Thyroid gland (tissue), 4 donors: Measurements from ENCODE around the gene CCDC51. TPM values are rescaled to one million over a fixed set of nuclear protein-coding genes. Genes with fewer than 3 reads are reported as not detected.
"Not testable (repeated sequence)": the region's sequence is repeated elsewhere in the genome, so short reads cannot be mapped to it uniquely, and the experiment has no call there.

Source experiments
- DNase-seq, 2 donors: peaks; one replicate each; pipeline ENCODE4 v3.0.0-alpha.2; 2019
- H3K27ac ChIP-seq, 3 donors: fragments of 200-600 bp; sonication (generic); 1 replicate in 2 of 3; 2 replicates in 1 of 3; pipeline ENCODE4 v1.5.1; 2016 to 2019; ENCODE audit warnings: mild to moderate bottlenecking in 1 of 3, moderate library complexity in 1 of 3
- H3K27me3 ChIP-seq: fragments of 200-600 bp; sonication (generic); one replicate; pipeline ENCODE4 v1.5.1; 2019
- H3K36me3 ChIP-seq, 2 donors: fragments of 200-600 bp; sonication (generic); one replicate each; pipeline ENCODE4 v1.5.1; 2016 to 2019
- H3K4me1 ChIP-seq, 2 donors: fragments of 200-600 bp; sonication (generic); one replicate each; pipeline ENCODE4 v1.5.1; 2017 to 2019
- H3K4me3 ChIP-seq, 3 donors: fragments of 200-600 bp; sonication (generic); replicated peaks in 1 of 3; 1 replicate in 2 of 3; 2 replicates in 1 of 3; pipeline ENCODE4 v1.5.1; 2016; ENCODE audit warnings: mild to moderate bottlenecking in 1 of 3
- H3K9me3 ChIP-seq: fragments of 200-600 bp; sonication (generic); one replicate; pipeline ENCODE4 v1.5.1; 2017
- CTCF ChIP-seq, 6 experiments: fragments of 200-600 bp in 3 of 6; fragments of 450-650 bp in 3 of 6; sonication (generic) in 3 of 6; IDR thresholded peaks; one replicate each; pipeline ENCODE4 v1.5.1; 2016 to 2019; ENCODE audit warnings: antibody characterized with exemption in 6 of 6, mild to moderate bottlenecking in 2 of 6, inconsistent platforms in 1 of 6, moderate library complexity in 1 of 6
- POLR2A ChIP-seq, 2 donors: fragments of 450-650 bp; IDR thresholded peaks; one replicate each; pipeline ENCODE4 v1.6.1; 2017; ENCODE audit warnings: antibody characterized with exemption in 2 of 2, mild to moderate bottlenecking in 2 of 2, moderate library complexity in 1 of 2
- WGBS, 2 donors: methylation state at CpG; one replicate each; pipeline ENCODE4 v1.1.5; 2017; 5-methylcytosine and 5-hydroxymethylcytosine counted together
- intact Hi-C: fragments of 100-400 bp; cut with DNase I; formaldehyde crosslinking; loops from one replicate; pipeline ENCODE4 v1.15.1; 2023
- total RNA-seq, 4 donors: library from RNA; depleted of rRNA; stranded (reverse); fragments of >200 nt; gene quantifications; one replicate each; pipeline ENCODE4 v1.2.3, GENCODE V29; 2016

CCDC51 gene
- 10 to 100 TPM in 3 of 4 donors, 1 to 10 TPM in 1; 8.6 to 17.0 (median 15.0) TPM for total RNA-seq

- Histone ChIP-seq H3K4me1 (peaks cover 22 to 26% of the 10 kb centered on the region in 2 donors), H3K36me3 (peaks cover 4 to 6% of the 10 kb centered on the region in 2 donors), H3K27ac (peak within 1 kb of the TSS; percentile 72 to 89 (median 84)), H3K27me3 (no peaks in the 10 kb centered on the region), H3K4me3 (peak within 1 kb of the TSS; percentile 72 to 91 (median 84)), H3K9me3 (no peaks in the 10 kb centered on the region)
- intact Hi-C loops = loop anchor here (5.0 to 10.0 kb wide), 2 partner anchors 165 to 248 kb away; no protein-coding TSS in a partner anchor
- peak; percentile 37 to 92 for TF ChIP-seq POLR2A (IDR thresholded peaks at IDR 0.05)
- no peak for TF ChIP-seq CTCF (IDR thresholded peaks at IDR 0.05)
- 0 to 1% methylated on average over 50 to 53 of the region's 54 CpGs for WGBS, 2 donors
- DNase-seq = peak; percentile 99 to 100
Measured at GRCh38 chr3:48439820-48440589, at the start of gene CCDC51, which contains the start of gene TMA7. Gene CCDC51 (minus strand): TSS chr3:48440119. CDS start chr3:48435128, 4,991 bp downstream. Gene TMA7 (plus strand): TSS chr3:48440257. CDS start chr3:48440297, 40 bp downstream.

- H3K36me3 ChIP-seq = no peaks in the 10 kb centered on the region
- DNase-seq = no peak
- 96 to 97% methylated on average over 5 of the region's 5 CpGs for WGBS, 2 donors
- intact Hi-C loops = no loop called here
- H3K4me1 ChIP-seq = no peaks in the 10 kb centered on the region
- no peaks in the 10 kb centered on the region for H3K9me3 ChIP-seq
- H3K4me3 ChIP-seq = no peak overlapping the region
- no peaks in the 10 kb centered on the region for H3K27me3 ChIP-seq
- H3K27ac ChIP-seq = no peak overlapping the region
- TF ChIP-seq CTCF (IDR thresholded peaks at IDR 0.05) = no peak
- no peak for TF ChIP-seq POLR2A (IDR thresholded peaks at IDR 0.05)
Measured at GRCh38 chr3:48486952-48487351, 47.0 kb upstream of the CCDC51 start.

GRCh38 chr3:48482822-48483221, 42.9 kb upstream of the CCDC51 start:
- intact Hi-C loops = not testable (repeated sequence)

GRCh38 chr3:48480891-48481290, 41.0 kb upstream of the CCDC51 start:
- intact Hi-C loops = not testable (repeated sequence)

More at GRCh38 chr3:48482822-48483221, 42.9 kb upstream of the CCDC51 start:
- not testable (repeated sequence) for H3K27ac ChIP-seq, H3K4me1 ChIP-seq, H3K9me3 ChIP-seq, H3K27me3 ChIP-seq, H3K4me3 ChIP-seq, DNase-seq, H3K36me3 ChIP-seq
- WGBS, 2 donors = 82 to 89% methylated on average over 6 of the region's 6 CpGs

GRCh38 chr3:48478626-48479555, 39.0 kb upstream of the CCDC51 start:
- H3K4me1 ChIP-seq = peaks cover 0 to 13% of the 10 kb centered on the region in 2 donors
- H3K36me3 ChIP-seq = no peaks in the 10 kb centered on the region
- no peak overlapping the region for H3K4me3 ChIP-seq
- TF ChIP-seq POLR2A (IDR thresholded peaks at IDR 0.05) = no peak
- no peak for TF ChIP-seq CTCF (IDR thresholded peaks at IDR 0.05)
- intact Hi-C loops = no loop called here
- H3K27ac ChIP-seq = no peak overlapping the region
- no peaks in the 10 kb centered on the region for H3K9me3 ChIP-seq
- no peaks in the 10 kb centered on the region for H3K27me3 ChIP-seq
- 79 to 85% methylated on average over 12 to 19 of the region's 19 CpGs for WGBS, 2 donors
- DNase-seq = no peak

More at GRCh38 chr3:48480891-48481290, 41.0 kb upstream of the CCDC51 start:
- not testable (repeated sequence) for H3K4me1 ChIP-seq, H3K4me3 ChIP-seq, H3K36me3 ChIP-seq, H3K27me3 ChIP-seq, H3K9me3 ChIP-seq, DNase-seq, H3K27ac ChIP-seq
- 97% methylated on average over 11 of the region's 11 CpGs for WGBS, 2 donors
